ENCODE data around the gene SYTL3.

- TF ChIP-seq POLR2A (IDR thresholded peaks at IDR 0.05; ENCODE audit: low read length), result no peak
- TF ChIP-seq GATA1 (IDR thresholded peaks at IDR 0.05; ENCODE audit: low read depth, low read length), result no peak
Measured at GRCh38 chr6:158780988-158781691, 131.3 kb downstream of the SYTL3 start.
